Urothelium cell line (cell line): ENCODE data around the gene NAP1L5.
A peak's percentile ranks its signal among the peaks of the same experiment; 100 is the strongest.

Experiments
- DNase-seq: peaks from one replicate; pipeline ENCODE4 v3.0.0; 2011; ENCODE audit warnings: low spot score, mixed read lengths
- FAIRE-seq: peaks from 2 replicates; lab custom pipeline; 2011; peaks lifted over from hg19 to GRCh38; lab: Jason Lieb, UNC

NAP1L5 gene

DNA sequence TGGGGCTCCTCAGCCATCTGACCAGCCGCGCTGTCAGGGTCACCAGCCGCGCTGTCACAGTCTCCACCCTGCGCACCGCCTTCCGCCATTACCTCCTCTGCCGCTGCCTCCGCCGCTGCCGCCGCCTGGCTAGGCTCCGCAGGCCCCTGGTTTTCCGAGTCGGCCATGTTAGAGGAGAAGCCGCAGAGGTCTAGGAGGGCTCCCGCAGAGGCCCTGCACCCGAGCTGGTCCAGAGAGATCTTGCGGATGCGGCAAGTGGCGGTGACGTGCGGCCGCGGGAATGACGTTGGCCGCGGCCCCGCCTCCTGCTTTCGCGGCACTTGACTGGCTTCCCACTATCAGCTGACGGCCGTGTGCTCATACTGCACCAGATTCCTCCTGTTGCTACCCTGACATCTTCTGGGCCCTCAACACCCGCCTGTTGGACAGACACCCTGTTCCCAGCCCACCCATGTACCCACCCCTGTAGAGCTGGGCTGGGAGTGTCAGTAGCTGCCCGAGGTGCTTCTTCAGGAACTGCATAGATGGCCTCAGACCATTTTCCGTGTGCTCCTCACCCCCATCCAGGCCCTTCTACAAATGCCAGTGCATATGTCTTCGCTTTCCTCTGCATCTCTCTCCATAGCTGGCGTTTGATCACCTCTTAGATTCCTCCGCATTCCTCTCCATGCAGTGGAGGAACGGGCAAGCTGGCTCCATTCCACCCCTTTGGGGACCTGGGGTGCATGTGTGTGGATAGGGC, at the start of gene NAP1L5:
NAP1L5 (minus strand) TSS at position 242 of the 742 bp plus-strand sequence; CDS start at position 167, 75 bp downstream.
- no peak for FAIRE-seq
- DNase-seq: no peak

GRCh38 chr4:88747351-88747750, 49.7 kb upstream of the NAP1L5 start:
- FAIRE-seq (no peak), DNase-seq (no peak)

- FAIRE-seq (no peak), DNase-seq (no peak)
Measured at GRCh38 chr4:88746206-88746605, 48.6 kb upstream of the NAP1L5 start.

DNA sequence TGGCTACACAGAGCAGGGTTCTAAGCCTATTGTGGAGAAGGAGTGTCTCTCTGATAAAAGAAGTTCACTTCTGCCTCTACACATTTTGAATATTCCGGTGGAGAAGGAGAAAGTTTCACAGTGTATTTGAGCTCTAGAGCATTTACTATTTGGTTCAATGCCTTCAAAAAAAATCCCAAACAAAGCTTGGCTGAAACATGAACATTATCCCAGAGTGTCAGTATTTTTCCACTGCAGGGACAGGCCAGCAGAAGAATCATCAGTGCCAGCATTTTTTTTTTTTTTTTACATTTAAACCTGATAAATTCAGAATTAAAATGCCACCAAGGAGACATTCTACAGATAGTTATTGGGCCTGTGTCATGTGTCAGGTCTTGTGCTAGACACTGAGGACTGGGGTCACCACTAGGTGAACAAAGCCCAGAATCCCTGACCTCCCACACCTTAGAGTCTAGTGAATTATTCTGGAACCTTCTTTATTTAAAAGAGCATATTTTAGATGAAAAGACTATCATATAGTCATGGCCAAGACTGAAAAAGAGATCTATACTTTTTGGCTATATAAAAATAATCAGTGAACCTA, 48.0 kb upstream of the NAP1L5 start:
- DNase-seq: no peak
- no peak for FAIRE-seq

GRCh38 chr4:88745175-88745574, 47.5 kb upstream of the NAP1L5 start:
- DNase-seq (no peak), FAIRE-seq (no peak)

DNA sequence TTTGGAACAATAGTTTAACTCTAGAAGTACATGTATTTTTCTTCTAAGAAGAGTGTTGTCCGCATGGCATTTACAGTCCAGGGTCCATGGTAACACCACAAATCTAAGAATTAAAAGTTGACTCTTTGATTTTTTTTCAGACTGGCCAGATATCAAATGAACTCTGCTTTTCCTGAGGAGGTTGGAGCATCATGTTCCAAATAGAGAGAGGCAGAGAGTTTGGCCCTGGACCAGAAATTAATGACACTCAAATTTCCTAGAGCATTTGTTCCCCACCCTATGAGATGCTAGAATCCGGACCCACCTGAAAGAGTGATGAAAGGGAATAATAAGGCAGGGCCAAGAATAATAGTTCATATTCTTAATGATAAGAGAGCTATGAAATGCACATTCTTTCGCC, 47.0 kb upstream of the NAP1L5 start:
- DNase-seq (no peak), FAIRE-seq (no peak)

DNA sequence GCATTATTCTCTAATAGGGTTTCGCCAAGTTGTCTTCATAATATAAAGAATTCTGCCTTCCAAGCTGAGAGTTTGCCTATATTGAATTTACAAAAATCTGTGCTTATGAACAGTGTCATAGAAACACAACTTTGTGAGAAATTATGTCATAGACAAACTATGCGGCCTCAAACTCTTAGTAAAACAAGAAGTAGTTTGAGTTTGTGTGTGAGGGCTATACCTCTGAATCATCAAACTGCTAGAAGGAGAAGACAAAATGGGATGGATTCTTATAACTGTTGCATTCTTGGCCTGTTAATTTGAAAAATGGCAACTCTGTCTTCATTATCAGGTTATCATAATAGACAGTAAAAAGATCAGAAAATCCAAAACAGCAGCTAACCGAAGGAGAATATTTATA, 46.1 kb upstream of the NAP1L5 start:
- DNase-seq: peak; percentile 11
- FAIRE-seq: no peak

DNA sequence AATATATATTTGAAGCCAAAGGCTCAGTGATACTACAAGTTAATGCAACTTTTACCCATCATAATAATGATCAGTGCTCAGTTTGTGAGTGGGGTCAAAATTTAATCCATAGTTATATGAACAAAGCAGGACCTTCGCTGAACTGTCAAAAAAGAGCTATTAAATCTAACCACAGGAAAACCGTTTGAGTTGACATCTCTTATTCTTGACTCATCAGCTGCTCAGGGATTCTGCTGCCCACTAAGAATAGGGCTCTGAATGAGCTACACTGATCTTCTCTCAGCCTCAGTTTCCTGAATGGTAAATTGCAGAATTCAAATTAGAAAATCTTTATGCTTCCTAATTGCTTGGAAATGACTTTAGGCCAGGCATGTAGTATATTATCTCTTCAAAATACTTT, 44.9 kb upstream of the NAP1L5 start:
- no peak for FAIRE-seq
- DNase-seq: no peak

DNA sequence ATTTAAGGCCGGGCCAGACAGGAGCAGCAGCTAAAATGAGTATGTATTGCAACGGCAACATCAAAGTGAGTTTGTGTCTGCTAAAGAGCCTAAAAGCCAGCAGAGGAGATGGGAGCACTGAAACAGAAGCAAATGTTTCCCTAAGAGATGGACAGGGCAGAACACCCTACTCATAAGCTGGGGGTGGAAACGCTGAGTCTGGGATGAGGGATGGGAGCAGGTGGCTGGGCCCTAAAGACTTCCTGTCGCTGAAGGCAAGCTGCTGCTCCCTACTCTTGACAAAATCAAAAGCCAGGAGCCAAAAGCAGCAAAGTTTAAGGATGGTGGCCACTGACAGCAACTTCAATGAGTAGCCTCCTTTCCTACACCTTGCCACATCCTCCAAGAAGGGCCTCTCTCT, 40.6 kb upstream of the NAP1L5 start:
- FAIRE-seq: no peak
- DNase-seq: no peak

GRCh38 chr4:88737307-88737941, 39.8 kb upstream of the NAP1L5 start:
- FAIRE-seq (no peak), DNase-seq (no peak)

GRCh38 chr4:88736264-88736663, 38.6 kb upstream of the NAP1L5 start:
- FAIRE-seq (no peak), DNase-seq (no peak)

- no peak for DNase-seq
- no peak for FAIRE-seq
Measured at GRCh38 chr4:88735564-88735963, 37.9 kb upstream of the NAP1L5 start.

DNA sequence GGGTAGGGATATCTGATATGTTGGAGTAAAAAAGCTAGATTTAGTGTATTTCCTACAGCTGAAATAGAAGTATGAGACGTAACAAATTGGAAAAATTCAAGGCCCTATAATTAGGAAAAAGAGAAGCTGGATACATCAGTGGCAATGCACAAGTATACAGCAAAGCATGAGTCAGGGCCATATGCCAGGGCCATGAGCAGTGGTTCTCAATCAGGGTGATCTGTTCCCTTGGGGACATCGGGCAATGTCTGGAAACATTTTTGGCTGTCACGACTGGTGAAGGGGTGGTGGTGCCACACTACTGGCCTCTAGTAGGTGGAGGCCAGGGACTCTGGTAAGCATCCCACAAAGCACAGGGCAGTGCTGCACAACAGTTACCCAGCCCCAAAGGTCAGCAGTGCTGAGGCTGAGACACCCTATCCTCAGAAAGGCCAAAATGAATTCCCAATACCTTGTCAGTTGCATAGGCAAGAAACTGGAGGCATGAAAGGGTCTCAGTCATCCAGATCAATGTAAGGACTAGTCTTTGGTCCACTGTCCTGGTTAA, 36.8 kb upstream of the NAP1L5 start:
- no peak for FAIRE-seq
- no peak for DNase-seq

DNA sequence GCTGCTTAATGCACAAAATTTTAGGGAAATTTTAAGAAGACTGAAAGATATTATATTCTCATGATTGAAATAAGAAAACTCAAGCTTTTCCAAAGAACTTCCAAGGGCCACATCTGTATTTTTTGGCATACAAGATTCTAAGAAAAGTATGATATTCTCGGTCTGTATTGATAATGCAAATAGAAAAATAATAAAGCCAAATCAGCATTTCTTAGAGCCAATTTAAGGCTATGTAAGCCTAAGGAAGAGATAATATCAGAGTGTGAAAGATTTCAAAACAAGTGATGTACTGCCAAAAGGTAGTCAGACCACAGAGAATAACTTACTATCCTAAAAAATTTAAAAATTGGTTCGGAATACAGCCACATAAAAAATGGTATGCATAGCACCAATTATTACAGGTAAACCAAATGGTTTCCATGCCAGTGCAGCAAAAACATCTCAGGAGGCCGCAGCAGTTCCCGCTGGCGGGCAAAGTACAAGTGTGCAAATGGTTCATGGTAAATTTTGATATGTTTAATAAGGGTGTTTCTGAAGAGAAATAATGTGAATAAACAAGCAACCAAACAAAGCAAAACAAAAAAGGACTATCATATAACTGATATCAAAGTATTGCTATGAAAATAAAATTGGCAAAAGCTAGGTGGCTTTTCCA, 35.2 kb upstream of the NAP1L5 start:
- FAIRE-seq (no peak), DNase-seq (no peak)

- DNase-seq (no peak), FAIRE-seq (no peak)
Measured at GRCh38 chr4:88731381-88731780, 33.8 kb upstream of the NAP1L5 start.

DNA sequence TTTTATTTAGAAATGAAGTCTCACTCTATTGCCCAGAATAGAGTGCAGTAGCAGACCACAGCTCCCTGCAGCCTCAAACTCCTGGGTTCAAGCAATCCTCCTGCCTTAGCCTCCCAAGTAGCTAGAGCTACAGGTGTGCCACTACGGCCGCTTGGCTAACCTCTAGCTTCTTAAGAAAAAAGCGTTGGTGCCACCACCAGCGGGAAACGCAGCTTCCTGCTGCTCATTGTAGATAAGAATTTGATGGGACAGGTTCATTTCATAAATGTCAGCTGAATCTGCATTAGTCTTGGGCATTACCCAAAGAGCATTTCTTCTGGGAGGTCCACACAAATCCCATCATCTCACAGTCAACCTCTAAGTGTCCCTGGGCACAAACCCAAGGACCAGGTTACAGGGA, 33.2 kb upstream of the NAP1L5 start:
- DNase-seq (no peak), FAIRE-seq (no peak)

- FAIRE-seq: no peak
- DNase-seq: no peak
Measured at GRCh38 chr4:88729146-88729760, 31.6 kb upstream of the NAP1L5 start.

GRCh38 chr4:88728146-88728545, 30.5 kb upstream of the NAP1L5 start:
- FAIRE-seq: no peak

GRCh38 chr4:88725986-88726385, 28.4 kb upstream of the NAP1L5 start:
- FAIRE-seq: no peak
- DNase-seq: no peak

More at GRCh38 chr4:88728146-88728545, 30.5 kb upstream of the NAP1L5 start:
- no peak for DNase-seq

DNA sequence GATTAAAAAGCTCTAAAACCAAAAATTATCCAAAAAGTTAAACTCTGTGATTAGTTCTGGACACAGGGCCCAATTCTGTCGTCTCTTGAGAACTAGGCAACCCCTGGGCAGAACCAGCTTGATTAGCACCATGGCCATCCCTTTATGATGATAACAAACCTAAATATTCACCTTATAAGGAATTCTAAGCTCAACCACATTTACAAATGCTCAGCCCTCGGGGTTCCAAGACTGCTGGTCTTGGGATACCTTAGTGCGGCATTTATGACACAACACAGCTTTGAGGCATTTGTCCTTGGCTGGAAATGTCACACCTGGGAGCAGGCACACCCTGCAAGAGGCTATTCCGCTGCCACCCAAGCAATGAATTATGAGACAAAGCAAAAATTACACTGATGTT, 27.5 kb upstream of the NAP1L5 start:
- DNase-seq (no peak), FAIRE-seq (no peak)

DNA sequence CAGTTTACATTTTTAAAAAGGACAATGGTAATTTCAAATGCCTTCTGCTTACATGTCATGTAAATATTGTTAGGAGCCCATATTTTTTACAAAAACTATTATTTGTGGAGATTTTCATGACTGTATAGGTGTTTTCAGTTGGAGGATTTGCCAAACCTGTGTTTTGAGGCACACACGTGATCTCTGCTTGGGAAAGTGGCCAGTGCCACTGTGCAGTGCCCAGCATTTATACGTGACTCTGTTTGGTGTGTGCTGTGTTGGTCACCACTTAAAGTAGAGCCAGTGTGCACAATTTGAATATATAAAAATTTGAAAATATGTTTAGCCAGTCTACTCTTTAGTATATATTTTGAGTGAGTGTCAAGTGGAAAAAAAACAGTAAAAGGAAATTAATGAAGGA, 26.8 kb upstream of the NAP1L5 start:
- DNase-seq (no peak), FAIRE-seq (no peak)
